Ovary (tissue), 3 donors: ENCODE results near the gene CAMK2D.

Source experiments
- EP300 ChIP-seq: sonication (generic); formaldehyde crosslinking; IDR thresholded peaks from one replicate; pipeline ENCODE4 v1.6.1; 2017; ENCODE audit warnings: antibody characterized with exemption
- POLR2A ChIP-seq: fragments of 450-650 bp; IDR thresholded peaks from one replicate; pipeline ENCODE4 v1.6.1; 2017; ENCODE audit warnings: antibody characterized with exemption, mild to moderate bottlenecking, moderate library complexity
- TF ChIP-seq, protein P1 (sequence below), 3 donors: fragments of 450-650 bp in 2 of 3; fragments of 200-600 bp in 1 of 3; IDR thresholded peaks; one replicate each; pipeline versions ENCODE4 v1.5.1 to v1.8.0; 2016 to 2022; ENCODE audit warnings: antibody characterized with exemption in 3 of 3, mild to moderate bottlenecking in 1 of 3
- donor health status: DM: no; HTN: no; CAD: no.

DNA sequence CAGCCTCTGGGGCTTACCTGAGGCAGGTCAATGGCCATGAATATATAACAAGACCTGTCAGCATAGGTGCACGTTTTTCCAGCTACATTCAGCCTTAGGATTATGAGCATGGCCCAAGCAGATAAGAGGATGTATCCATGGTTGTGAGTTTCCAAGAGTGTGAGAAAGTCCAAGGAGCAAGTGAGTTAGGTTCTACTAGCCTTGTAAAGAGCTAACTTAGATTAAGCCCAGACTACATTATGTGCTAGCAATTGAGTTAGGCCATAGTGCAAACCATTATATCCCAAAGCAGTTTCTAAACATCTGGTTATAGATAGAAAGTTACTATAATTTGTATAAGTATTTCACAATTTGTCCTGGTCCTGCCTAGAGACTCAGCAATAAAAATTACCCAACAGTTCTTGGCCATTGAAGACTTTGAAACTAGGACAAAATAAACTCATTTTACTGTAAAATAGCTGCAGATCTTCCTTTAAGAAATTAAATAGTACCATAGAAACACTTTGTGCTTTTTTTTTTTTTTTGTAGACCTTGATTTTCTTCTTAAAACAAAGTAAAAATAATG lies 312.0 kb downstream of the CAMK2D start:
- no peak for TF ChIP-seq EP300
- TF ChIP-seq, protein P1, sequence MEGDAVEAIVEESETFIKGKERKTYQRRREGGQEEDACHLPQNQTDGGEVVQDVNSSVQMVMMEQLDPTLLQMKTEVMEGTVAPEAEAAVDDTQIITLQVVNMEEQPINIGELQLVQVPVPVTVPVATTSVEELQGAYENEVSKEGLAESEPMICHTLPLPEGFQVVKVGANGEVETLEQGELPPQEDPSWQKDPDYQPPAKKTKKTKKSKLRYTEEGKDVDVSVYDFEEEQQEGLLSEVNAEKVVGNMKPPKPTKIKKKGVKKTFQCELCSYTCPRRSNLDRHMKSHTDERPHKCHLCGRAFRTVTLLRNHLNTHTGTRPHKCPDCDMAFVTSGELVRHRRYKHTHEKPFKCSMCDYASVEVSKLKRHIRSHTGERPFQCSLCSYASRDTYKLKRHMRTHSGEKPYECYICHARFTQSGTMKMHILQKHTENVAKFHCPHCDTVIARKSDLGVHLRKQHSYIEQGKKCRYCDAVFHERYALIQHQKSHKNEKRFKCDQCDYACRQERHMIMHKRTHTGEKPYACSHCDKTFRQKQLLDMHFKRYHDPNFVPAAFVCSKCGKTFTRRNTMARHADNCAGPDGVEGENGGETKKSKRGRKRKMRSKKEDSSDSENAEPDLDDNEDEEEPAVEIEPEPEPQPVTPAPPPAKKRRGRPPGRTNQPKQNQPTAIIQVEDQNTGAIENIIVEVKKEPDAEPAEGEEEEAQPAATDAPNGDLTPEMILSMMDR (IDR thresholded peaks at IDR 0.05): no peak
- no peak for TF ChIP-seq POLR2A
